ENCODE data around the gene LAPTM5. TPM values are rescaled to one million over a fixed set of nuclear protein-coding genes. Genes with fewer than 3 reads are reported as not detected.
"Not testable (repeated sequence)": the region's sequence is repeated elsewhere in the genome, so short reads cannot be mapped to it uniquely, and the experiment has no call there.

The LAPTM5 gene
- total RNA-seq, 1 donor from 2014 or later: 28.6 TPM

- DNase-seq (ENCODE audit: low read depth in 2 of 2): no peak
Measured at GRCh38 chr1:30771005-30771404, 13.4 kb upstream of the LAPTM5 start.

DNA sequence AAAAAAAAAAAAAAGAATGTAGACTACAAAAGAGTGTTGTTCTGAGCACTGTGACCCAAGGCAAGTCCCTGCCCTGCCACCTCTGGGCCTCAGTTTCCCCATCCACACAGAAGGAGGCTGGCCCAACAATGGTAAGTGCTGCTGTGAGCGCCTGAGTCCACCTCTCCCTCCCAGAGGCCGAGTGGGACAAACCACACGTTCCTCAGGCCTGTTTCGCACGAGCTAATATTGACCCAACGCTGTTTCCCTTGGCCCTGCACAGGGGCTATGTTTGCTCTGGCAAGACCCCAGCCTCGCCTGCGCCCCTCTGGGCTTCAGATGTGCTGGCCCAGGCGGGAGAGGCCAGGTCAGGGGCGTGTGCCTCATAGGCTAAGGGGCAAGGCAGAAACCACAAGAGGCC, 12.6 kb upstream of the LAPTM5 start:
- DNase-seq (ENCODE audit: low read depth in 2 of 2): no peak

DNA sequence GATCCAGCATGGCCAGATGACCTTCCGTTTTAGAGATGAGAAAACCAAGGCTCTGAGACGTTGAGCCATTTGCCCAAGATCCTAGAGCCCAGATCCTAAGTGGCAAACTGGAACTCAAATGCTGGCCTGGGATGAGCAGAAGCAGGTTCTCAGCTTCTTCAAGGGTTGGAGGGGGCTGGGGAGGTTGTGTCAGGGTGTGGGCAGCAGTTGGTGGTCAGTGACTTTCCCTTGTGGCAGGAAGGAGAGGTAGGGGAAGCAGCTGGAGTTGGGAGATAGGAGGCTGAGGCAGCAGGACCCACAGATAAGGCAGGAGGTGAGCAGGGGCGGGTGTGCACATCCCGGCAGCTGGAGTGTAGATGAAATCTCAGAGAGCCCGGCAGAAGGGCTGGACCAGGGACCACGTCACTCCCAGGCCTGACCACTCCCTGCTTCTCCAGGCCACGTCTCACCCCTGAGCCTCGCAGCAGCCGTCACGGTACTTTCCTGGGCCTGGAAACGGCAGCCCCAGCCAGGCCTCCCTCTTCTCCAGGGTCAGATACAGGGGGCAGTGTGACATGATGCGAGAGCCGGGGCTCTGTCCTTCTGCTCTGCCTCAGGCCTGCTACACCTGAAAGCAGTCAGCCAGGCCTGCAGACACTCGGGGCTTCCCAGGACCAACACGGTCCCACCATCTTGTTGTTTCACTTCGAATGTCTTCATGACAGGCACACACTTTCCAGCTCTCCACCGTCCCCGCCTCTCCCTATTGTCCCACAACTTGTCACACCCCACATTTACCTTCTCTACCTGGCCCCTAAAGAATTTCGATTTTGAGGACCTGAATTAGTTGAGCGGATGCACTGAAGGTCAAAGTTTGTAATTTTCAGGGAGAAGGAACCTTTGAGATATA, 11.5 kb upstream of the LAPTM5 start:
- peak in 1 of 2 donors; percentile 44 for DNase-seq (ENCODE audit: low read depth in 2 of 2)

- no peak for DNase-seq (ENCODE audit: low read depth in 2 of 2)
Measured at GRCh38 chr1:30768159-30768829, 10.7 kb upstream of the LAPTM5 start.

DNA sequence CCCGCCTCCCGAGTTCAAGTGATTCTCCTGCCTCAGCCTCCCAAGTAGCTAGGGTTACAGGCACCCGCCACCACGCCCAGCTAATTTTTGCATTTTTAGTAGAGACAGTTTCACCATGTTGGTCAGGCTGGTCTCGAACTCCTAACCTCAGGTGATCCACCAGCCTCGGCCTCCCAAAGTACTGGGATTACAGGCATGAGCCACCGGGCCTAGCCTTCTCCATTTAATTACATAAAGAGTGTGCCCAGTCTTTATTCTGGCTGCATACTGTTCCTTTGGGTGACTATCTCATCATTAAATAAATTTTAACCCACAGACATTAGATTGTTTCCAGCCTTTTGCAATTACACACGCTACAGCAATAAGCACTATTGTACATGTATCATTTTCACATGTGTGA, 9.4 kb upstream of the LAPTM5 start:
- DNase-seq (ENCODE audit: low read depth in 2 of 2): not testable (repeated sequence)

- no peak for DNase-seq (ENCODE audit: low read depth in 2 of 2)
Measured at GRCh38 chr1:30765556-30766434, 8.2 kb upstream of the LAPTM5 start.

- DNase-seq (ENCODE audit: low read depth in 2 of 2): no peak
Measured at GRCh38 chr1:30764939-30765555, 7.5 kb upstream of the LAPTM5 start.

DNA sequence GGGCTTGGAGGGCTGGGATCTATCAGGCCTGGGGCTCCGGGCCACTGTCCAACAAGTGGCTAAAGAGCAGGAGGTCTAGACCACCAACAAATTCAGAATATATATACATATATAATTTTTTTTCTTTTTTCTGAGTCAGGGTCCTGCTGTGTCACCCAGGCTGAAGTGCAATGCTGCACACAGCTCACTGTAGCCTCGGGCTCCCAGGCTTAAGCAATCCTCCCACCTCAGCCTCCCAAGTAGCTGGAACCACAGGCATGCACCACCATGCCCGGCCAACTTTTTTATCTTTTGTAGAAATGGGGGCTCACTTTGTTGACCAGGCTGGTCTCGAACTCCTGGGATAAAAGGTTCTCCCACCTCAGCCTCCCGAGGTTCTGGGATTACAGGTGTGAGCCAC, 6.8 kb upstream of the LAPTM5 start:
- no peak for DNase-seq (ENCODE audit: low read depth in 2 of 2)

DNA sequence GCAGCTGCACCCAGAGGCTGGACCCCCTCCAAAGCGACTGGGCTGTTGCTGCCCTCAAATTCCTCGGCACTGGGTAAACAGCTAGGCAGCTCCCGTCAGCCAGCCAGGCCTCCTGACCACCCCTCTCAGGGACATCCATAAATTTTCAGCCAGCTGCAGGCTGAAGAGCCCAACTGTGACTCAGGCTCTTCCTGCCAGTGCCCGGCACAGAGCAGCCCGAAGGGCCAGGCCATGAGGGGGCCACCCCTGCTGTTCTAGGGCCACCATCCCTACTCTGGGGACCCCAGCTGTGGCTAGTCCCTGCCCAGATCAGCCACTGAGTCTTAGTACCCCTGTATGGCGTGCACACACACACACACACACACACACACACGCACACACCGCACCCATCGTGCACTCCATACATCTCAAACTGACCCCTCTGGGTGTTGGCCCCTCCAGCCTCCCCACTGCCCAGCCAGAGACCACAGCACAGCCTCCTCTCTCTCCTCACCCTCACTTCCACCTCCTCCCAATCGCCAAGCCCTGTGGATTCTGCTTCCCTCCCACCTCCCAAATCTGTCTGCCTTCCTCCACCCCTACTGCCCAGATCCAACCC, 6.2 kb upstream of the LAPTM5 start:
- peak in 1 of 2 donors; percentile 37 for DNase-seq (ENCODE audit: low read depth in 2 of 2)

DNA sequence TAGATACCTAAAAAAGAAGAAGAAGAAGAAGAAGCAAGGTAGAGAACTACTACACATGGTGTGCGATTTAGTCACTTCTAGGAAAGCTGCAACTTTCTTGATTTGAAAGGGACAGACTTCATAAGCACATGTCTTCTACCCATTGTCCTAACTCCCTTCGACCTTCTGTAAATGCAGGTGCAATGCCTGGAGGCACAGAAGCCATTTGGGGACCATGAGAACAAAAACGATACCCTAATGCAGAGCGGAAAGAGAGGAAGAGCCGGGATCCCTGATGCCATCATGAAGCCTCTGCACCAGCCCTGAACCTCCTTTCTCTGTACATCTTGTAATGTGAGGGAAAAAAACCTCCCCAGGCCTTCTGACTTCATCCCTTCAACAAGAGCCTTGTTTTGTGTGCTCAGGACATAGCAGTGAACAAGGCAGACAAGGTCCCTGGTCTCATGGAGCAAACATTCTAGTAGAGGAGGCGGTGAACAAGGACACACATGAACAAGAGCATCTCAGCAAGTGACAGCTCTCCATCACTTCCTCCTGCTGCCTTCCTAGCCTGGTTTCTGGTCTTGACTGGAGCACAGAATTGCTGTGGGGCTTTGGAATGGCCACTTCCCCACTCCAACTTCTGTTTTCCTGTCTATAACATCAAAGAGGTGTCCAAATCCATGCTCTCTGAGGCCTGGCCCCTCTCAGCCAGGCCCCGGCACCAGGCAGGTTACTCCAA, 5.5 kb upstream of the LAPTM5 start:
- DNase-seq (ENCODE audit: low read depth in 2 of 2): no peak

DNA sequence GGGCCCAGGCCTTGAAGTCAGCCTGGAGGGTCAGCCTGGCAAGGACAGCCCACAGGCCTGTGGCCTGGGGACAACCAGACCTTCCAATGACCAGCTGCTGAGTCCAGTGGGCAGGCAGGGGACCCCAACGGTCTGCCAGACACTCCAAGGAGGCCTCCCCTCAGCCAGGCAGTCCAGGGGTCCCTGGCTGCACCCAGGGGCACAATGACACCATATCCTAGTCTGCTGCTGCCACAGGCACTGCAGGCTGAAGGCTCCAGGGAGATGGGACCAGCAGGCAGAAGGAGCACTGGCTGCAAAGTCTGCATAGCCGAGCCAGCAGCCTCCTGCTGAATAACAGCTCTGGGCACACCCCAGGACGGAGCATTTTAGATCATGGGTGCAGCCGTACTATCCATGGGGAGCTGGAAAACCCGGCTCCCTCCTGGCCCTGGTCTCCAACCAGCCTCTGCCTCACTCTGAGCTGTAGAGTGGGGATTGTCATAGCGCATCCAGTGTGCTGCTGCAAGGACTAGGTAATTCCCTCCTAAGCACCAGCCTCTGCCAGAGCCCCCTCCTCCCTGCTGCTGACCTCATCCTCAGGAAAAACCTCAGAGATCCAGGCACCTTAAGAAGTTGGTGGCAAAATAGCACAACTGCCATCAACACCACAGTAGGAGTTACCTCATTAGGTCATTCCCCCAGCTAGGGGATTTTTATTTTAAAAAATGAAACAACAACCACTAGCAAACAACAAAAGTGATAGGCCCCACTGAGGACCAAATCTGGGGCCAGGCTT, 4.8 kb upstream of the LAPTM5 start:
- DNase-seq (ENCODE audit: low read depth in 2 of 2): no peak

DNA sequence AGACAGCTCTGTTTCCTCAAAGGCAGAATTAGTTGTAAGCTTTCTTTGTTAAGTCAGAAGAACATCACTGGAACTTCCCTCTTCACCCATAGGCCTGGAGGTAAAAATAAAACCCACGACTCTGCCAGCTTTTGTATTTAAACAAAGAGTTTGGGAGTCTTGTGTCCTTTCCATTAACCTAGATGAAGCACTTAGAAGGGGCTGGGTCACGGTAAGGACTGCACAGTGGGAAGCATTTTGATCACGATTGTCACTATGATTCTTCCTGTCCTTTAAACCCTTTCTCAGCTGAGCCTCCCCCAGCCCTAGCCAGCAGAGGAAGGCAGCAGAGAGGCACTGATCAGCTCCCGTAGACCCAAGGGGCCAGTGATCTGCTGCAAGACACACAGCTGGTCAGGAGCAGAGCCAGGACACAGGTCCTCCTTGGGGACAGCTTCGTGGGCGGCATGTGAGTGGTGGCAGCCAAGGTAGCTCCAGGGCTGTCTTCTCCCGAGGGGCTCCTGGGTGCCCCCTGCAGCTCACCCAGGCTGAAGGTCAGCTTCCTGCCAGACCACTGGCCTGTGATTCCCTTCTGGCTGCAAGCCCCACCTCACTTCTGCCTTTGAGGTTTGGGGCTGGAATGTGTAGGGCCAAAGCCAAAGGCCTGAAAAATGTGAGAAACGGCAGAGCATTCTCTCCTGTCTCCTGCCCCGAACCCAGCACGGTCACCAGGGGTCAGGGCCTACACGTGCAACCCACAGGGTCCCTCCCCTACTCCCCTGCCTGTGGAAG, 4.0 kb upstream of the LAPTM5 start:
- DNase-seq (ENCODE audit: low read depth in 2 of 2): no peak

GRCh38 chr1:30760596-30761324, 3.2 kb upstream of the LAPTM5 start:
- no peak for DNase-seq (ENCODE audit: low read depth in 2 of 2)

DNA sequence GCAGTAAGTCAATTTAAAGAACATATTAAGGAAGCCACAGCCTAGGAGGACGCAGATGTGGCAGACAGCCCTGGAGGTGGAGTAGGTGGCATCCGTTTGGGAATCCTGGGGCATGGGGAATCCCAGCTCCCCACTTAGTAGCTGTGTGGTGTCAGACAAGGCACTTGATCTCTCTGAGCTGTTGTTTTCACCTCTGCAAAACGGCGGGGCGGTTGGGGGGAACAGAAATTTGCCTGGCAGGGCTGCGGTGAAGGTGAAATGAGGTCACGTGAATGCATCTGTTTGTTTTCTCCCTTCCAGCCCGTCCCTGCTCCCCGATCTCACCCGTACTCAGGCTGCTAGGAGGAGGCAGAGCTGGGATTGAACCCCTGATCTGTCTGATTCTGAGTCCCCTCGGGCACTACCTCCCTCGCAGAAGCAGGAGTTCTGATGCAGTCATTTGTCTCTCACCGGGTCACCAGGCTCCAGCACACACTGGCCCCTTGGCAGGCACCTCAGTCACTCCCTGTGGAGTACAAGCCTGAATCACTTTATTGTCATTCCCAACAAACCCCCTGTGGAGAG, 2.2 kb upstream of the LAPTM5 start:
- DNase-seq (ENCODE audit: low read depth in 2 of 2): no peak

- peak in 1 of 2 donors; percentile 40 for DNase-seq (ENCODE audit: low read depth in 2 of 2)
Measured at GRCh38 chr1:30758785-30759380, 1.3 kb upstream of the LAPTM5 start.

DNA sequence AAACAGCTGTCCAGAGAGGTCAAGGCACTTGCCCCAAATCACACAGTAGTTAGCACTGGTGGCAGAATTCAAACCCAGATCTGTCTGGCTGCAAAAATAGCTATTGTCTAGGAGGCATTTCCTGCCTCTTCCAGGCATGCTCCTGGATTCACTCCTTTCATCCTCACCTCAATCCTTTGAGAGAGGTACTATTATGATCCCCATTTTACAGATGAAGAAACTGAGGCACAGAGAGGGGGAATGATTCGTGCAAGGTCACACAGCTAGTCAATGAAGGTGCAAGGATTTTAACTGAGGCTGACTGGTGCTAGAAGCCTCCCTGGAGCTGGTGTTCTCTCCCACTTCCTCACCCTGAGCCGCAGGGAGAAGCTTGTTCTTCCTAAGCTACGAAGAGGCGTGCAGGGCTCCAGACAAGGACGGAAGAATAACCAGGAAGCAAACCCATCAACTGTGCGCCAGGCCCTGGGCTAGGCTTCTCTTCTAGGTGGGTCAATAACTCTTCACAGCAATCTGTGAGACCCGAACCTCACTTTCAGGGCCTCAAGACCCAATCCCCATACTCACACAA, 631 bp upstream of the LAPTM5 start:
- DNase-seq (ENCODE audit: low read depth in 2 of 2): no peak

Measured in dermis microvascular lymphatic vessel endothelial cell (primary cell).